GM12872 (cell line): Measurements from ENCODE around the gene CASP5.
"Not testable (repeated sequence)": the region's sequence is repeated elsewhere in the genome, so short reads cannot be mapped to it uniquely, and the experiment has no call there.

Source experiments
- TF ChIP-seq, protein P1 (sequence below): IDR thresholded peaks from 3 replicates; pipeline ENCODE4 v1.5.1; 2011; ENCODE audit warnings: low read depth, mild to moderate bottlenecking, low read length, moderate library complexity; ENCODE audit not compliant: insufficient read depth

CASP5 gene

DNA sequence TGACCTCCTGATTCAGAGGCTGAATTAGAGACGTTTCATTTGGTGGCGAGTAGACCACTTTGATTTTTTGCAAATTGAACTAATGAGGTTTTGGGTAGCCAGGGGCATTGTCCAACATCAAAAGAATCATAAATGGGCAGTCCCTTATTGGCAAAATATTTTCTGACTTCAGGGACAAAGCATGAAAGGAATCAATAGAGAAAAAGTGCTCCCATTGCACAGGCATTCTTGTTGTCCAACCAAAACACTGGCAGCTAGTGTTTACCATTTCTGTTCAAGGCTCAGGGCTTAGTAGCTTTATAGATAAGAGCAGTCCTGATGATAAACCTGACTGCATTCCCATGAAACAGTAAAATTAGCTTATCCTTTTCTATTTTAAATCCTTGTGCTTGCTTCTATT, 28.6 kb upstream of the CASP5 start:
- TF ChIP-seq, protein P1, sequence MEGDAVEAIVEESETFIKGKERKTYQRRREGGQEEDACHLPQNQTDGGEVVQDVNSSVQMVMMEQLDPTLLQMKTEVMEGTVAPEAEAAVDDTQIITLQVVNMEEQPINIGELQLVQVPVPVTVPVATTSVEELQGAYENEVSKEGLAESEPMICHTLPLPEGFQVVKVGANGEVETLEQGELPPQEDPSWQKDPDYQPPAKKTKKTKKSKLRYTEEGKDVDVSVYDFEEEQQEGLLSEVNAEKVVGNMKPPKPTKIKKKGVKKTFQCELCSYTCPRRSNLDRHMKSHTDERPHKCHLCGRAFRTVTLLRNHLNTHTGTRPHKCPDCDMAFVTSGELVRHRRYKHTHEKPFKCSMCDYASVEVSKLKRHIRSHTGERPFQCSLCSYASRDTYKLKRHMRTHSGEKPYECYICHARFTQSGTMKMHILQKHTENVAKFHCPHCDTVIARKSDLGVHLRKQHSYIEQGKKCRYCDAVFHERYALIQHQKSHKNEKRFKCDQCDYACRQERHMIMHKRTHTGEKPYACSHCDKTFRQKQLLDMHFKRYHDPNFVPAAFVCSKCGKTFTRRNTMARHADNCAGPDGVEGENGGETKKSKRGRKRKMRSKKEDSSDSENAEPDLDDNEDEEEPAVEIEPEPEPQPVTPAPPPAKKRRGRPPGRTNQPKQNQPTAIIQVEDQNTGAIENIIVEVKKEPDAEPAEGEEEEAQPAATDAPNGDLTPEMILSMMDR = no peak

- TF ChIP-seq, protein P1 = no peak
Measured at GRCh38 chr11:105049481-105049880, 26.5 kb upstream of the CASP5 start.

DNA sequence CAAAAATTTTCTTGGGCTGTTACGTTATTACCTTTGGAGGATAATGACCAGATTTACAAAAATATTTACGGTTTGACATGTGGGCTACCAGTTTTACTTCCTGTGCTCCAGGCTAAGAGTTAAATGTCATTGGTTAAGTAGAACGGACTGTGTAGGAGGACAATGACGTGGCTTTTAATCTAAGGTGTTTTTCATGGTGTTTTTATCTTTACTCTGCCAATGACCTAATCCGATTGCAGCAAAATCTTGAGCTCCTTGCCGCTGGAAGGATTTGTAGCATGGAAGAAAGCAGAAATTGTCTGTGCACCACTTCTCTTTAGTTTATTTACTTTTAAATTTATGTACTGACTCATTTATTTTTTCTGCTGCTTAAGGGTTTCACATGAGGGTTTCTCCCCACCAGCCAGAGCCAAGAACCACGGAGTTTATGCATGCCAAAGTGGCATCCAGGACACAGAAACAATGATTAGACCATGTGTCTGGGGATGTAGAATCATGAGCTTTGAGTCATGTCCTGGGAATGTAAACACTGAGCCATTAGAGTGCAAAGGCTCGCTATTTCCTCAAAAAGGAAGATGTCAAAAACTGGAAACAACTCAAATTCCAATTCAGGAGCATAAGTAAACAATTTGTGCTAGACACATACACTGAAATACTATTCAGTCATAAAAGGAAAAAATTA, 24.1 kb upstream of the CASP5 start:
- TF ChIP-seq, protein P1 = no peak

DNA sequence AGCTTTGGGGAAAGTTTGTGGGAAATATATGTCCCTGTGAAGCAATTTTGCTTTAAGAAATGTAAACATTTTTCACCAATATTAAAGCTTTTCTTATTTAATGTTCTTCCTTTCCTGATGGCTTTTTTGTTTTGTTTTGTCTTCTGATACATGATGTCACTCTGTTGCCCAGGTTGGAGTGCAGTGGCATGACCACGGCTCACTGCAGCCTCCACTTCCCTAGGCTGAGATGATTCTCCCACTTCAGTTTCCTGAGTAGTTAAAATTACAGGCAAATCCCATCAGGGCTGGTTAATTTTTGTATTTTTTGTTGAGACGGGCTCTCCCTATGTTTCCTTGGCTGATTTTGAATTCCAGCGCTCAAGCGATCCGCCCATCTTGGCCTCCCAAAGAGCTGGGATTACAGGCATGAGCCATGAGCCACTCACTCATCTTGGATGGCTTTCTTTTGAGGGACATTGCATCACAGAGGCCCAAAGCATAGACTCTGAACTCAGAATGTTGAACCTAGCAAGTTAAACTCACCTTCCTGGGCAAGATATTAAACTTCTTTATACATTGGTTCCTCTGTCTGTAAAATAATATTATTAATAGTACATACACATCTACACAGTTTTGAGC, 22.8 kb upstream of the CASP5 start:
- TF ChIP-seq, protein P1 = no peak

DNA sequence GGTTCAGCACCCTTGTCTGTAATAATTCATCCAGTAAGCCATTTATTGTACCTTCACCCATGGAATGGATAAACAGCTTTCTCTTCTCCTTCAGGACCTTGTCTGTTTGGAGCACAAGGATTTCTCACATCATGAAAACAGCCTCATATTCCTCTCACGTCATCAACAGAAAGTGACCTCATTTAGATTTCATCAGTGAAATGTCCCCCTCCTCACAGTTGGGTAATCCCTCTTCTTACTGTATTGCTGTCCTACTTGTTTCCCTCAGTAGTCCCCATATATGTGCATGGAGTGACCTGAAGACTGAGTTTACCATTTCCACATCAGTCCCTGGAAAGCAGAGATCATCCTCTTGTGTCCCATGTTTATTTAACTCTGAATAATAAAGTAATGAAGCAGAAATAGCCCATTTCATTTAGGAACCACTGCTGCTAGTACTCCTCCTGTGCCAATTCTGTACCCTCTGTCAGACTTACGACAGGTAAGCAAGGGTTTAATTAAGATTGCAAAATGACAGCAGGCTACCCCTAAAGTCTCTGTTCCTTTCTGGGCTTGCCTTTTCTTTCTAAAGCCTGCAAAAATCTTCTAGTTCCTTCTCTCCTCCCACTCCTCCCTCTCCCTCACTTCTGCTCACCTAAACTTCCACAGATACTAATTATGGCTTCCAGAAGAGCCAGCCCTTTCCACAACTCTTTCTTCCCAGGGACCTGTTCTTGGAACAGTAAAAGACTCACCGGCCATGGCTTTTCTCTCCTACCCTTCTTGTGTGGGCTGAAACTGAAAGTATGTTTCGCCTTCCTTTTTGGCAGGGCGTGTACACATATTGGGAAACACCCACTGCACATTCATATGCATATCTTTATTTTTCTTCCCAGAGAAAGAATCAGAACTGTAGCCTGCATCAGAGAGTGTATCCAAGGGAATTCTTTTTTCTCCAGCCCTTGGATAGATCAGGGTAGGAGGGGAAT, 21.9 kb upstream of the CASP5 start, which contains the start of gene CARD16:
CARD16 (minus strand) TSS at position 779 of the 968 bp plus-strand sequence; CDS start at position 741, 38 bp downstream.
- TF ChIP-seq, protein P1 = not testable (repeated sequence)

- TF ChIP-seq, protein P1 = no peak
Measured at GRCh38 chr11:105042178-105042577, 19.2 kb upstream of the CASP5 start.

GRCh38 chr11:105040703-105041102, 17.7 kb upstream of the CASP5 start:
- TF ChIP-seq, protein P1 = no peak
